CD4-positive, CD25-positive, alpha-beta regulatory T cell (primary cell): ENCODE results near the gene RBM47. TPM values are rescaled to one million over a fixed set of nuclear protein-coding genes. Genes with fewer than 3 reads are reported as not detected.

Source experiments
- ATAC-seq, 2 donors: fragments of 150-1000 bp; cut with Tn5 transposase; one replicate each; pipeline ENCODE4 v1.10.0; 2021; ENCODE audit warnings: low read depth in 2 of 2, moderate number of reproducible peaks in 2 of 2, moderate library complexity in 1 of 2
- DNase-seq, 3 donors: peaks; one replicate each; pipeline versions ENCODE4 v3.0.0 to v3.0.0-alpha.2; 2012 to 2022; ENCODE audit warnings: mixed read lengths in 1 of 3
- H3K27ac ChIP-seq: one replicate; pipeline ENCODE4 v1.7.0; 2013; ENCODE audit warnings: mild to moderate bottlenecking, low read length; ENCODE audit not compliant: insufficient read depth, poor library complexity, severe bottlenecking
- H3K27me3 ChIP-seq: one replicate; pipeline ENCODE4 v1.7.0; 2013; ENCODE audit warnings: low read length; ENCODE audit not compliant: control insufficient read depth, insufficient read depth
- H3K36me3 ChIP-seq: one replicate; pipeline ENCODE4 v1.7.0; 2013; ENCODE audit warnings: mild to moderate bottlenecking, low read length, moderate library complexity; ENCODE audit not compliant: control insufficient read depth, insufficient read depth
- H3K4me1 ChIP-seq: 2 replicates; pipeline ENCODE4 v1.7.0; 2013; ENCODE audit warnings: mild to moderate bottlenecking, low read length; ENCODE audit not compliant: insufficient read depth, control insufficient read depth, poor library complexity, severe bottlenecking
- H3K4me3 ChIP-seq: one replicate; pipeline ENCODE4 v1.7.0; 2013; ENCODE audit warnings: low read depth, mild to moderate bottlenecking, low read length, moderate library complexity
- H3K9me3 ChIP-seq, 2 experiments: 1 replicate in 1 of 2; 2 replicates in 1 of 2; pipeline ENCODE4 v1.7.0; 2013; ENCODE audit warnings: low read length in 2 of 2, mild to moderate bottlenecking in 1 of 2, moderate library complexity in 1 of 2; ENCODE audit not compliant: control insufficient read depth in 2 of 2
- H3K27ac Mint-ChIP-seq, 3 donors: one replicate each; pipeline ENCODE4 v1.8.0; 2020 to 2022; ENCODE audit warnings: mild to moderate bottlenecking in 3 of 3, mixed read lengths in 3 of 3, moderate library complexity in 2 of 3
- H3K27me3 Mint-ChIP-seq: one replicate; pipeline ENCODE4 v1.8.0; 2022; ENCODE audit warnings: mild to moderate bottlenecking, mixed read lengths
- H3K36me3 Mint-ChIP-seq: one replicate; pipeline ENCODE4 v1.8.0; 2020; ENCODE audit warnings: mixed read lengths
- H3K4me1 Mint-ChIP-seq, 4 donors: one replicate each; pipeline ENCODE4 v1.8.0; 2020 to 2022; ENCODE audit warnings: mixed read lengths in 4 of 4, mild to moderate bottlenecking in 1 of 4
- H3K4me3 Mint-ChIP-seq, 4 donors: one replicate each; pipeline ENCODE4 v1.8.0; 2020 to 2022; ENCODE audit warnings: mild to moderate bottlenecking in 4 of 4, mixed read lengths in 4 of 4, moderate library complexity in 3 of 4
- H3K9me3 Mint-ChIP-seq, 7 donors: one replicate each; pipeline ENCODE4 v1.8.0; 2020 to 2022; ENCODE audit warnings: mixed read lengths in 7 of 7, mild to moderate bottlenecking in 3 of 7, moderate library complexity in 2 of 7
- polyA plus RNA-seq, 4 donors: library from polyadenylated mRNA; unstranded; fragments of 300-500 nt; fragmentation: Illumina TruSeq; gene quantifications; one replicate each; pipeline ENCODE4 v1.2.3, GENCODE V29; 2021
- total RNA-seq: library from RNA; stranded (reverse); gene quantifications from one replicate; pipeline ENCODE4 v1.2.3, GENCODE V29; 2022

The RBM47 gene
- total and polyA plus RNA-seq, 5 donors from 2014 or later, result 0.07 to 1.5 (median 0.15) TPM; not detected in 1

GRCh38 chr4:40377512-40378365, 251.9 kb downstream of the RBM47 start:
- Histone ChIP-seq H3K4me1 (no peaks in the 10 kb centered on the region), H3K9me3 (no peaks in the 10 kb centered on the region), H3K36me3 (no peaks in the 10 kb centered on the region), H3K27me3 (no peaks in the 10 kb centered on the region), H3K27ac (no peak overlapping the region), H3K4me3 (no peak overlapping the region)
- Mint-ChIP-seq H3K27me3 (peaks cover 10% of the 10 kb centered on the region), H3K4me3 (no peak overlapping the region), H3K36me3 (no peaks in the 10 kb centered on the region), H3K9me3 (no peaks in the 10 kb centered on the region), H3K4me1 (peaks cover 0 to 4% (median 0%) of the 10 kb centered on the region in 4 donors), H3K27ac (no peak overlapping the region)
- DNase-seq (no peak), ATAC-seq (no peak)

GRCh38 chr4:40375620-40376019, 254.0 kb downstream of the RBM47 start:
- no peaks in the 10 kb centered on the region for H3K36me3 Mint-ChIP-seq
- Histone ChIP-seq H3K27me3 (no peaks in the 10 kb centered on the region), H3K36me3 (no peaks in the 10 kb centered on the region), H3K27ac (no peak overlapping the region), H3K4me3 (no peak overlapping the region), H3K9me3 (no peaks in the 10 kb centered on the region), H3K4me1 (no peaks in the 10 kb centered on the region)
- peaks cover 0 to 4% (median 0%) of the 10 kb centered on the region in 4 donors for H3K4me1 Mint-ChIP-seq
- H3K27ac Mint-ChIP-seq, result no peak overlapping the region
- DNase-seq (no peak), ATAC-seq (no peak)
- H3K4me3 Mint-ChIP-seq, result no peak overlapping the region
- no peaks in the 10 kb centered on the region for H3K27me3 Mint-ChIP-seq
- no peaks in the 10 kb centered on the region for H3K9me3 Mint-ChIP-seq

GRCh38 chr4:40375095-40375494, 254.6 kb downstream of the RBM47 start:
- H3K4me1 Mint-ChIP-seq, result peaks cover 0 to 4% (median 0%) of the 10 kb centered on the region in 4 donors
- Histone ChIP-seq H3K36me3 (no peaks in the 10 kb centered on the region), H3K27me3 (no peaks in the 10 kb centered on the region), H3K27ac (no peak overlapping the region), H3K9me3 (no peaks in the 10 kb centered on the region), H3K4me1 (no peaks in the 10 kb centered on the region), H3K4me3 (no peak overlapping the region)
- no peak for ATAC-seq
- H3K9me3 Mint-ChIP-seq, result no peaks in the 10 kb centered on the region
- no peaks in the 10 kb centered on the region for H3K36me3 Mint-ChIP-seq
- no peaks in the 10 kb centered on the region for H3K27me3 Mint-ChIP-seq
- no peak for DNase-seq
- no peak overlapping the region for H3K4me3 Mint-ChIP-seq
- no peak overlapping the region for H3K27ac Mint-ChIP-seq

- Mint-ChIP-seq H3K4me3 (no peak overlapping the region), H3K27me3 (no peaks in the 10 kb centered on the region), H3K4me1 (peaks cover 0 to 4% (median 0%) of the 10 kb centered on the region in 4 donors), H3K36me3 (no peaks in the 10 kb centered on the region), H3K9me3 (no peaks in the 10 kb centered on the region), H3K27ac (no peak overlapping the region)
- H3K27ac ChIP-seq, result no peak overlapping the region
- H3K9me3 ChIP-seq, result no peaks in the 10 kb centered on the region
- no peak for ATAC-seq
- H3K4me3 ChIP-seq, result no peak overlapping the region
- no peaks in the 10 kb centered on the region for H3K4me1 ChIP-seq
- no peaks in the 10 kb centered on the region for H3K36me3 ChIP-seq
- H3K27me3 ChIP-seq, result no peaks in the 10 kb centered on the region
- no peak for DNase-seq
Measured at GRCh38 chr4:40373636-40374035, 256.0 kb downstream of the RBM47 start.

Other genes starting within 250 kb of the RBM47 start
- gene NSUN7, start 120.1 kb upstream of the RBM47 start, total RNA-seq, result 0.59 TPM
- not detected for gene NSUN7, start 120.1 kb upstream of the RBM47 start, polyA plus RNA-seq